ENCODE results near the gene MAPK12.

GRCh38 chr22:50221410-50222300 is 39.8 kb downstream of the MAPK12 start:
- no peak for TF ChIP-seq EZH2 (IDR thresholded peaks at IDR 0.05; ENCODE audit: low read length, missing control alignments)
- TF ChIP-seq CTCF (conservative IDR thresholded peaks at IDR 0.05 in 1 of 2, IDR thresholded peaks at IDR 0.05 in 1 of 2; ENCODE audit: low read depth in 1 of 2, low read length in 2 of 2), result no peak

Measured in fibroblast of lung (primary cell).